Pancreas (tissue), 10 donors: Measurements from ENCODE around the gene CNN1. TPM values are rescaled to one million over a fixed set of nuclear protein-coding genes. Genes with fewer than 3 reads are reported as not detected.
"Not testable (repeated sequence)": the region's sequence is repeated elsewhere in the genome, so short reads cannot be mapped to it uniquely, and the experiment has no call there.

ENCODE experiments used
- ATAC-seq, 4 donors: fragments of 200-7000 bp; cut with Tn5 transposase; one replicate each; pipeline versions ENCODE4 v1.8.0 to v1.9.1; 2020; ENCODE audit warnings: mild to moderate bottlenecking in 4 of 4, moderate library complexity in 4 of 4
- DNase-seq, 6 donors: peaks; one replicate each; pipeline ENCODE4 v3.0.0-alpha.2; 2020
- FAIRE-seq: peaks from 2 replicates; lab custom pipeline; 2012; peaks lifted over from hg19 to GRCh38; lab: Jason Lieb, UNC
- H3K27ac ChIP-seq, 4 donors: fragments of 200-600 bp; sonication (generic); 1 replicate in 3 of 4; 2 replicates in 1 of 4; pipeline versions ENCODE4 v1.5.0 to v1.8.0; 2020
- H3K27me3 ChIP-seq, 4 donors: fragments of 200-600 bp; one replicate each; pipeline ENCODE4 v1.8.0; 2021
- H3K36me3 ChIP-seq, 3 donors: fragments of 200-600 bp; sonication (generic) in 1 of 3; one replicate each; pipeline versions ENCODE4 v1.5.0 to v1.8.0; 2020 to 2021
- H3K4me1 ChIP-seq, 3 donors: fragments of 200-600 bp; one replicate each; pipeline ENCODE4 v1.8.0; 2021
- H3K4me3 ChIP-seq, 4 donors: fragments of 200-600 bp; sonication (generic) in 2 of 4; one replicate each; pipeline versions ENCODE4 v1.5.0 to v1.8.0; 2020 to 2021
- H3K9me3 ChIP-seq, 4 donors: fragments of 200-600 bp; one replicate each; pipeline ENCODE4 v1.8.0; 2021
- WGBS, 2 donors: extraction: QIAGEN DNeasy Blood & Tissue Kit; methylation state at CpG; one replicate each; pipeline ENCODE4 v1.1.7; 2013; 5-methylcytosine and 5-hydroxymethylcytosine counted together
- intact Hi-C, 3 donors: fragments of 100-400 bp; cut with DNase I; formaldehyde crosslinking; loops; one replicate each; pipeline versions ENCODE4 v1.11.1 to v1.14.2; 2022
- microRNA-seq, 2 donors: library from miRNA; unstranded; fragments of <30 nt; microRNA quantifications; one replicate each; pipeline versions ENCODE4 to v1.1.0, GENCODE V29; 2019 to 2020
- polyA plus RNA-seq, 2 donors: library from polyadenylated mRNA; stranded (reverse); fragments of 200-250 nt; gene quantifications; one replicate each; pipeline ENCODE4 v1.2.3, GENCODE V29; 2013
- total RNA-seq, 6 donors: library from RNA; stranded (reverse); fragmentation: NEBNext Ultra II Directional in 4 of 6; extraction: Animal tissue kit (Norgen Biotek cat#: 25700) in 4 of 6; gene quantifications; one replicate each; pipeline versions ENCODE4 v1.2.1 to v1.2.4, GENCODE V29; 2021 to 2023
- TF ChIP-seq, protein P1 (sequence below), 4 donors: fragments of 200-600 bp; sonication (generic) in 3 of 4; IDR thresholded peaks; one replicate each; pipeline versions ENCODE4 v1.5.0 to v1.8.0; 2021; ENCODE audit warnings: antibody characterized with exemption in 4 of 4
- donor health status: healthy with polysubstance abuse.
- donor health status: DM: no; HTN: no; CAD: no; lungs with moderate emphysema.
- donor health status: DM: no; HTN: no; CAD: no.
- donor health status: control.
- donor health status: control.
- donor health status: Bipolar disorder and iron deficiency.
- donor health status: DM: yes; HTN: yes; CAD: no.
- donor health status: DM: no; HTN: no; CAD: no.
- donor health status: DM: no; HTN: no; CAD: no.
- donor health status: DM: yes; HTN: yes; CAD: no.

CNN1 gene
- total and polyA plus RNA-seq, 8 donors, result 0.43 to 38.8 (median 3.0) TPM

DNA sequence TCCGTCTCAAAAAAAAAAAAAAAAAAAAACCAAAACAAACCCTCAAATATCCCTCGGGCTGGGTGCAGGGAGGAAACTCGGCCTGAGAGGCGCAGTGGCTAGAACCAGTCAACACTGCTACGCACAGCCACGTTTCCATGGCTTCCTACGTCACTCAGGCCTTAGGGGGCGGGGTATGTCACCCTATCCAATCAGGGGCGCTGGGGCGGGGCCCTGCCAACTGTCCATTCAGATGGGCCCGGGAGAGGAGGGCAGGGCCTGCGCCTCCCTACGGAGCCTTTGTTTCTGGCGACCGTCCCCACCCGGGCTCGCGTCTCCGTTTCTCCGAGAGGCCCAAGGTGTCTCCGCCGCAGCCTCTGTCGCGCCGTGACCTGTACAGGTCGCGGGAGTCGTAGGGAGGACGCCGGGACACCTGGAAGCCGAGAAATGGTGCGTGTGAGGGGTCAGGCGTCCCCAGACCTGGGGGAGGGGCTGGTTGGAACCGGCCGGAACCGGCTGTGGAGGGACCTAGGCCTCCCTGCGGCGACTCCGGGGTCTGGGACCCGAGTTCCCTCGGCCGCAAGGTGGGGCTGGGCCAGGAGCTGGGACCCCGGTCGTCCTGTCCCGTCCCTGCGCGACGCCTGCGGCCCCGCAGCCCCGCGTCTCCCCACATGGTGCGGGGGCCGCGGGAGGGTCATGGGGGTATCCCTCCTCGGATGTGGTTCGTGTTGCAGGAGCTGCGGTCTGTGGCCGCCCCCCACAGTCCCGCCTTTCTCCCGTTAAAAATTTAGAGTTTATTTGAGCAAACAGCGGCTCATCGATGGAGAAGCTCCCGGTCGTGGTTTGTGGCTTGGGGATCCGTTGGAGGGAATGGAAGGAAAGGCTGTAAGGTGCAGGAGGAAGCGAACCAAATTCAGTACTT is 58.8 kb downstream of the CNN1 start, which contains the start of gene ZNF627:
TSS of gene ZNF627 (plus strand) at position 282 of the 901 bp plus-strand sequence. CDS start at position 427, 145 bp downstream.
- 0 to 1% methylated on average over 61 to 67 of the region's 67 CpGs for WGBS, 2 donors
- ATAC-seq (peak; percentile 98 to 99 (median 99)), FAIRE-seq (peak; percentile 90), DNase-seq (peak; percentile 97 to 99 (median 99))
- H3K4me1 ChIP-seq, result peaks cover 4 to 14% (median 7%) of the 10 kb centered on the region in 3 donors
- no peaks in the 10 kb centered on the region for H3K36me3 ChIP-seq
- H3K9me3 ChIP-seq, result no peaks in the 10 kb centered on the region
- intact Hi-C loops, result no loop called here
- H3K27me3 ChIP-seq, result no peaks in the 10 kb centered on the region
- peak within 1 kb of the TSS; percentile 72 to 98 (median 88) for H3K4me3 ChIP-seq
- TF ChIP-seq, protein P1, sequence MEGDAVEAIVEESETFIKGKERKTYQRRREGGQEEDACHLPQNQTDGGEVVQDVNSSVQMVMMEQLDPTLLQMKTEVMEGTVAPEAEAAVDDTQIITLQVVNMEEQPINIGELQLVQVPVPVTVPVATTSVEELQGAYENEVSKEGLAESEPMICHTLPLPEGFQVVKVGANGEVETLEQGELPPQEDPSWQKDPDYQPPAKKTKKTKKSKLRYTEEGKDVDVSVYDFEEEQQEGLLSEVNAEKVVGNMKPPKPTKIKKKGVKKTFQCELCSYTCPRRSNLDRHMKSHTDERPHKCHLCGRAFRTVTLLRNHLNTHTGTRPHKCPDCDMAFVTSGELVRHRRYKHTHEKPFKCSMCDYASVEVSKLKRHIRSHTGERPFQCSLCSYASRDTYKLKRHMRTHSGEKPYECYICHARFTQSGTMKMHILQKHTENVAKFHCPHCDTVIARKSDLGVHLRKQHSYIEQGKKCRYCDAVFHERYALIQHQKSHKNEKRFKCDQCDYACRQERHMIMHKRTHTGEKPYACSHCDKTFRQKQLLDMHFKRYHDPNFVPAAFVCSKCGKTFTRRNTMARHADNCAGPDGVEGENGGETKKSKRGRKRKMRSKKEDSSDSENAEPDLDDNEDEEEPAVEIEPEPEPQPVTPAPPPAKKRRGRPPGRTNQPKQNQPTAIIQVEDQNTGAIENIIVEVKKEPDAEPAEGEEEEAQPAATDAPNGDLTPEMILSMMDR (IDR thresholded peaks at IDR 0.05), result peak in 1 of 4 donors; percentile 13
- peak within 1 kb of the TSS; percentile 82 to 97 (median 89) for H3K27ac ChIP-seq

DNA sequence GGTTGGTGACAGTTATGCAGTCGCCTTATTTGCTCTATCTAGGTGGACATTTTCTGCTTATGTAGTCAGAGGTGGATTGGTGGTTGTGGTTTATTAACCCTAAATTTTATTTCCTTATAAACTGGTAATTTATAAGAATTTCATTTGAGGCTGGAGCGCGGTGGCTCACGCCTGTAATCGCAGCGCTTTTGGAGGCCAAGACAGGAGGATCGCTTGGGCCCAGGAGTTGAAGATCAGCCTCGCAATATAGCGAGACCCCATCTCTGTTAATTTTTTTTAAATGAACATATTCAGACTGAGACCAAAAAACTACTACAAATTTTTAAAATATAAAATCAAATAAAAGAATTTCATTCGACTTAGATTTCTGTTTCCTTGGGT is 59.4 kb downstream of the CNN1 start:
- ATAC-seq (no peak), FAIRE-seq (no peak), DNase-seq (no peak)
- Histone ChIP-seq H3K4me1 (peaks cover 4 to 14% (median 7%) of the 10 kb centered on the region in 3 donors), H3K9me3 (no peaks in the 10 kb centered on the region), H3K4me3 (peak overlapping the region; percentile 72 to 98 (median 88)), H3K27ac (peak overlapping the region in 3 of 4 donors; percentile 82 to 97 (median 96)), H3K27me3 (no peaks in the 10 kb centered on the region), H3K36me3 (no peaks in the 10 kb centered on the region)
- TF ChIP-seq, protein P1 (IDR thresholded peaks at IDR 0.05), result no peak
- 61 to 63% methylated on average over 10 of the region's 10 CpGs for whole genome bisulfite sequencing, 2 donors
- intact Hi-C loops, result no loop called here

DNA sequence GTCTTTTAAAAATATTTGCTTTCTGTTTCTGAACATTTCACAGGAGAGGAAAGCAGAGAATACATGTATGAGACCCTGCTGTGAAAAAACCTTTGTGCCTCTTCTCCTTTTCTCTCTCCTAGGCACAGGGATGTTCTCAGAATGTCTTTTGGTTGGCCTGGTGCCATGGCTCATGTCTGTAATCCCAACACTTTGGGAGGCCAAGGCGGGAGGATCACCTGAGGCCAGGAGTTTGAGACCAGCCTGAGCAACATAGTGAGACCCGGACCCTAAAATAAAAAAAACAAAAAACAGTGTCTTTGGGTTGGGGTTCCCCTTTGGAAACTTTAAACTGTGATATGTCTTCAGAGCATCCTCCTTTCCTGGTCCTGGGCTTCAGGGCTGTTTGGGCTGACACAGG is 60.1 kb downstream of the CNN1 start:
- no peak for DNase-seq
- intact Hi-C loops, result no loop called here
- no peak for ATAC-seq
- TF ChIP-seq, protein P1 (IDR thresholded peaks at IDR 0.05), result no peak
- Histone ChIP-seq H3K4me1 (peaks cover 4 to 14% (median 7%) of the 10 kb centered on the region in 3 donors), H3K36me3 (no peaks in the 10 kb centered on the region), H3K4me3 (peak overlapping the region in 2 of 4 donors; percentile 72 to 98), H3K27ac (no peak overlapping the region), H3K27me3 (no peaks in the 10 kb centered on the region), H3K9me3 (no peaks in the 10 kb centered on the region)
- WGBS, 2 donors, result 89 to 95% methylated on average over 2 of the region's 2 CpGs
- no peak for FAIRE-seq

DNA sequence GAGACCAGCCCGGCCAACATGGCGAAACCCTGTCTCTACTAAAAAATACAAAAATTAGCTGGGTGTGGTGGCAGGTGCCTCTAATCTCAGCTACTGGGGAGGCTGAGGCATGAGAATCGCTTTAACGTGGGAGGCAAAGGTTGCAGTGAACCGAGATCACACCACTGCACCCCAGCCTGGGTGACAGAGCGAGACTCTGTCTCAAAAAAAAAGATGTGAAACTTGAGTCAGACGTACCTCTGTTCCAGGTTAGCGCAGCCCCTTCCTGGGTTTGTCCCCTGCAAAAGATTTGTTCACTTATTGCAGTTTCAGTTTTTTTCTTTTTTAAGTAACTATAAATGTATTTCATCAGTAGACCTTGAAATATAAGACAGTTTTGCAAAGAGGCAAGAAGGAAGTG is 61.1 kb downstream of the CNN1 start:
- H3K36me3 ChIP-seq, H3K9me3 ChIP-seq, ATAC-seq, H3K27me3 ChIP-seq, H3K4me3 ChIP-seq, H3K27ac ChIP-seq, DNase-seq, FAIRE-seq, intact Hi-C loops: not testable (repeated sequence)
- WGBS, 2 donors, result 96 to 97% methylated on average over 8 of the region's 8 CpGs
- peaks cover 4 to 14% (median 7%) of the 10 kb centered on the region in 3 donors for H3K4me1 ChIP-seq

Small RNAs within 50 kb of the gene (microRNA-seq; reads per million reads assigned to microRNA genes)
- 0 reads per million in 2 donors for gene MIR7974

Other genes starting within 250 kb of the CNN1 start
- not detected for gene TSPAN16, start 242.7 kb upstream of the CNN1 start, total RNA-seq
- not detected for gene TSPAN16, start 242.7 kb upstream of the CNN1 start, polyA plus RNA-seq
- 100 to 1,000 TPM in 4 of 6 donors, 10 to 100 TPM in 2; 70.6 to 134 (median 107) TPM for gene RAB3D, start 199.2 kb upstream of the CNN1 start, total RNA-seq
- 10 to 100 TPM; 11.0 to 15.2 TPM for gene RAB3D, start 199.2 kb upstream of the CNN1 start, polyA plus RNA-seq
- gene TMEM205, start 192.6 kb upstream of the CNN1 start, total RNA-seq, result 10 to 100 TPM; 41.4 to 69.2 (median 53.0) TPM
- 100 to 1,000 TPM in 1 of 2 donors, 10 to 100 TPM in 1; 84.5 to 175 TPM for gene TMEM205, start 192.6 kb upstream of the CNN1 start, polyA plus RNA-seq
- gene CCDC159, start 192.3 kb upstream of the CNN1 start, total RNA-seq, result 10 to 100 TPM; 11.6 to 21.1 (median 14.1) TPM
- gene CCDC159, start 192.3 kb upstream of the CNN1 start, polyA plus RNA-seq, result 100 to 1,000 TPM in 1 of 2 donors, 10 to 100 TPM in 1; 86.6 to 106 TPM
- 10 to 100 TPM in 1 of 6 donors, 1 to 10 TPM in 5; 4.4 to 11.0 (median 7.1) TPM for gene PLPPR2, start 183.4 kb upstream of the CNN1 start, total RNA-seq
- gene PLPPR2, start 183.4 kb upstream of the CNN1 start, polyA plus RNA-seq, result 10 to 100 TPM; 15.7 to 32.8 TPM
- 1 to 10 TPM in 4 of 6 donors, under 1 TPM in 2; 0.55 to 1.5 (median 1.1) TPM for gene SWSAP1, start 164.2 kb upstream of the CNN1 start, total RNA-seq
- gene SWSAP1, start 164.2 kb upstream of the CNN1 start, polyA plus RNA-seq, result 1 to 10 TPM; 1.8 to 2.7 TPM
- gene EPOR, start 154.5 kb upstream of the CNN1 start, total RNA-seq, result 10 to 100 TPM in 1 of 6 donors, 1 to 10 TPM in 5; 5.4 to 16.3 (median 8.0) TPM
- gene EPOR, start 154.5 kb upstream of the CNN1 start, polyA plus RNA-seq, result 10 to 100 TPM; 30.4 to 46.2 TPM
- gene RGL3, start 119.5 kb upstream of the CNN1 start, total RNA-seq, result 10 to 100 TPM; 22.3 to 71.1 (median 33.7) TPM
- gene RGL3, start 119.5 kb upstream of the CNN1 start, polyA plus RNA-seq, result 100 to 1,000 TPM; 152 to 170 TPM
- under 1 TPM; 0.13 to 0.44 (median 0.26) TPM for gene ODAD3, start 103.7 kb upstream of the CNN1 start, total RNA-seq
- 1 to 10 TPM in 1 of 2 donors, under 1 TPM in 1; 0.84 to 1.8 TPM for gene ODAD3, start 103.7 kb upstream of the CNN1 start, polyA plus RNA-seq
- 100 to 1,000 TPM; 132 to 217 (median 175) TPM for gene PRKCSH, start 103.2 kb upstream of the CNN1 start, total RNA-seq
- 100 to 1,000 TPM; 114 to 140 TPM for gene PRKCSH, start 103.2 kb upstream of the CNN1 start, polyA plus RNA-seq
- under 1 TPM in 1 of 6 donors, not detected in 5; 0.15 TPM for gene ELAVL3, start 57.8 kb upstream of the CNN1 start, total RNA-seq
- under 1 TPM; 0.08 to 0.16 TPM for gene ELAVL3, start 57.8 kb upstream of the CNN1 start, polyA plus RNA-seq
- 1 to 10 TPM; 4.5 to 6.2 (median 5.6) TPM for gene ZNF653, start 33.0 kb upstream of the CNN1 start, total RNA-seq
- 10 to 100 TPM; 21.8 to 25.6 TPM for gene ZNF653, start 33.0 kb upstream of the CNN1 start, polyA plus RNA-seq
- 10 to 100 TPM; 32.1 to 54.8 (median 36.9) TPM for gene ECSIT, start 9.7 kb upstream of the CNN1 start, total RNA-seq
- gene ECSIT, start 9.7 kb upstream of the CNN1 start, polyA plus RNA-seq, result 10 to 100 TPM; 60.3 to 87.3 TPM
- gene ELOF1, start 20.4 kb downstream of the CNN1 start, total RNA-seq, result 10 to 100 TPM; 25.0 to 38.9 (median 32.4) TPM
- gene ELOF1, start 20.4 kb downstream of the CNN1 start, polyA plus RNA-seq, result 10 to 100 TPM; 52.0 to 63.4 TPM
- gene ACP5, start 38.8 kb downstream of the CNN1 start, total RNA-seq, result 10 to 100 TPM in 2 of 6 donors, 1 to 10 TPM in 4; 3.5 to 21.8 (median 7.0) TPM
- gene ACP5, start 38.8 kb downstream of the CNN1 start, polyA plus RNA-seq, result 10 to 100 TPM in 1 of 2 donors, 1 to 10 TPM in 1; 7.7 to 11.4 TPM
- 1 to 10 TPM; 4.4 to 8.5 (median 6.0) TPM for gene ZNF627, start 58.6 kb downstream of the CNN1 start, total RNA-seq
- gene ZNF627, start 58.6 kb downstream of the CNN1 start, polyA plus RNA-seq, result 1 to 10 TPM; 4.6 to 6.4 TPM
- gene ZNF823, start 200.1 kb downstream of the CNN1 start, total RNA-seq, result 1 to 10 TPM; 2.5 to 4.7 (median 3.3) TPM
- 1 to 10 TPM; 2.7 to 4.7 TPM for gene ZNF823, start 200.1 kb downstream of the CNN1 start, polyA plus RNA-seq
- gene ZNF441, start 228.1 kb downstream of the CNN1 start, total RNA-seq, result 1 to 10 TPM; 3.1 to 4.9 (median 3.9) TPM
- gene ZNF441, start 228.1 kb downstream of the CNN1 start, polyA plus RNA-seq, result 1 to 10 TPM; 2.5 to 6.9 TPM